Measurements from ENCODE around the gene IL17RE.

IL17RE gene

DNA sequence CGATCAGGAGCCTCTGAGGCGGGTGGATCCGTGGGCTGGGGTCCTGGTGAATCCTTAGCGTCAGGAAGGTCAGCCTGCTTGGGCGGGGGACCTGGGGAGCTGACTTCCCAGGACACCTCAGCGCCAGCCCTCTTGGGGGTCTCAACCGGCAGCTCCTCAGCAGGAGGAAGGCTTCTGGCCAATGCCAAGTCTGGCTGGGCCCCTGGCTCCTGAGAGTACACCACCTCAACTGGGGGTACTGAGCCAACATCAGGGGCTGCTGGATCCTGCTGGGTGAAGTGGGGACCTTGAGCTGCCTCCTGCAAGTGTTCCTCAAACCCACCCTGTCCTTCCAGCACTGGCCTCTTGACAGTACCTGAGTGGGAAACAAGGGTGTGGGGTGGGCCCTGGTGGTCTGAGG lies 46.5 kb downstream of the IL17RE start:
- Histone ChIP-seq H2AFZ (ENCODE audit: low read depth, low read length) (no peak overlapping the region), H3K4me2 (ENCODE audit: low read length) (no peak overlapping the region), H3K36me3 (replicated peaks; ENCODE audit: low read depth, low read length) (peaks cover 6% of the 10 kb centered on the region), H3K27me3 (ENCODE audit: low read depth, low read length) (no peaks in the 10 kb centered on the region), H3K4me1 (ENCODE audit: low read length) (peaks cover 12% of the 10 kb centered on the region), H3K27ac (ENCODE audit: low read length) (no peak overlapping the region), H3K9me3 (ENCODE audit: insufficient read depth, low read length) (no peaks in the 10 kb centered on the region), H3K79me2 (ENCODE audit: low read length) (no peaks in the 10 kb centered on the region), H4K20me1 (ENCODE audit: insufficient read depth, low read length) (no peaks in the 10 kb centered on the region), H3K9ac (ENCODE audit: low read length) (no peak overlapping the region), H3K4me3 (ENCODE audit: low read length) (no peak overlapping the region)
- no peak for TF ChIP-seq EZH2phosphoT487 (IDR thresholded peaks at IDR 0.05; ENCODE audit: low read depth)
- TF ChIP-seq, protein P1, sequence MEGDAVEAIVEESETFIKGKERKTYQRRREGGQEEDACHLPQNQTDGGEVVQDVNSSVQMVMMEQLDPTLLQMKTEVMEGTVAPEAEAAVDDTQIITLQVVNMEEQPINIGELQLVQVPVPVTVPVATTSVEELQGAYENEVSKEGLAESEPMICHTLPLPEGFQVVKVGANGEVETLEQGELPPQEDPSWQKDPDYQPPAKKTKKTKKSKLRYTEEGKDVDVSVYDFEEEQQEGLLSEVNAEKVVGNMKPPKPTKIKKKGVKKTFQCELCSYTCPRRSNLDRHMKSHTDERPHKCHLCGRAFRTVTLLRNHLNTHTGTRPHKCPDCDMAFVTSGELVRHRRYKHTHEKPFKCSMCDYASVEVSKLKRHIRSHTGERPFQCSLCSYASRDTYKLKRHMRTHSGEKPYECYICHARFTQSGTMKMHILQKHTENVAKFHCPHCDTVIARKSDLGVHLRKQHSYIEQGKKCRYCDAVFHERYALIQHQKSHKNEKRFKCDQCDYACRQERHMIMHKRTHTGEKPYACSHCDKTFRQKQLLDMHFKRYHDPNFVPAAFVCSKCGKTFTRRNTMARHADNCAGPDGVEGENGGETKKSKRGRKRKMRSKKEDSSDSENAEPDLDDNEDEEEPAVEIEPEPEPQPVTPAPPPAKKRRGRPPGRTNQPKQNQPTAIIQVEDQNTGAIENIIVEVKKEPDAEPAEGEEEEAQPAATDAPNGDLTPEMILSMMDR (IDR thresholded peaks at IDR 0.05; ENCODE audit: low read depth, low read length): no peak

DNA sequence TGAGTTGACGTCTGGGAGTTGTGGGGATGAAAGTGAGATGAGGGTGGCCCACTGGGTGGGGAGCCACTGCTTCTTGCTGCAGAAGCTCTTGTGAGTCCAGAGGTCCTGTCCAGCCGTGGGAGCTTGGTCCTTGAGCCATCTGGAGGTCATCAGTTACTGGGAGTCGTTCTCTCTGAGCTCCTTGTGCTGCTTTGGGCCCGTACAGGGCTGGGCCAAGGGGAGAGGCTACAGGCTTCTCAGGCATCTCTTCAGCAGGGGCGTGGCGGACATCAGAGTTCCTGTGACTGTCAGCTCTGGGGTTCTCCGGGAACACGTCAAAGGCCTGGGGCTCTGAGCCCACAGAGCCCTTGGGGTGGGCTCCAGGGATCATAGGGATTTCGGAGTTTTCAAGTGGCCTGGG lies 47.0 kb downstream of the IL17RE start:
- H3K36me3 ChIP-seq (replicated peaks; ENCODE audit: low read depth, low read length): peaks cover 6% of the 10 kb centered on the region
- H3K4me1 ChIP-seq (ENCODE audit: low read length): peaks cover 12% of the 10 kb centered on the region
- TF ChIP-seq, protein P1 (IDR thresholded peaks at IDR 0.05; ENCODE audit: low read depth, low read length): no peak
- no peak for TF ChIP-seq EZH2phosphoT487 (IDR thresholded peaks at IDR 0.05; ENCODE audit: low read depth)
- no peak overlapping the region for H3K9ac ChIP-seq (ENCODE audit: low read length)
- no peaks in the 10 kb centered on the region for H3K27me3 ChIP-seq (ENCODE audit: low read depth, low read length)
- no peaks in the 10 kb centered on the region for H4K20me1 ChIP-seq (ENCODE audit: insufficient read depth, low read length)
- H2AFZ ChIP-seq (ENCODE audit: low read depth, low read length): no peak overlapping the region
- H3K79me2 ChIP-seq (ENCODE audit: low read length): no peaks in the 10 kb centered on the region
- no peak overlapping the region for H3K4me3 ChIP-seq (ENCODE audit: low read length)
- no peak overlapping the region for H3K27ac ChIP-seq (ENCODE audit: low read length)
- no peak overlapping the region for H3K4me2 ChIP-seq (ENCODE audit: low read length)
- H3K9me3 ChIP-seq (ENCODE audit: insufficient read depth, low read length): no peaks in the 10 kb centered on the region

DNA sequence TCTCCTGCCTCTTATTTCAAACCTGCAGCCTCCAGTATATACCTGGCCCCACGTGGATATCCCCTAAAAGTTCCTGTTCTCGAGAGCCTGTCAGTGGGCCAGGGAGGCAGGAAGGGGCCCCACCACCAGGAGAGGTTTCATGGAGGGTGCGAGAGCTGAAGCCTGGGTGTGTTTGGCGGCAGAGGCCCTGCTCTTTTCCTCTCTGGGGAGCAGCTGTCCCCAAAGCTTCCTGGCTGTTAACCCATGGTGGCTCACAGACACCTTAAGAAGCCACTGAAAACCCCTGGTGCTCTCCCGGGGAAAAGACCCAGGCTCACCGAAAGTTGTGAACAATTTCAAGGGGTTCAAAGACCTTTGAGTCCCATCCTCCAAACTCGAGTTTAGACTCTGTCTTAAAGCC lies 48.5 kb downstream of the IL17RE start:
- H3K79me2 ChIP-seq (ENCODE audit: low read length): no peaks in the 10 kb centered on the region
- H3K4me1 ChIP-seq (ENCODE audit: low read length): peaks cover 12% of the 10 kb centered on the region
- no peaks in the 10 kb centered on the region for H3K9me3 ChIP-seq (ENCODE audit: insufficient read depth, low read length)
- no peaks in the 10 kb centered on the region for H3K27me3 ChIP-seq (ENCODE audit: low read depth, low read length)
- no peak overlapping the region for H2AFZ ChIP-seq (ENCODE audit: low read depth, low read length)
- H3K4me2 ChIP-seq (ENCODE audit: low read length): peak overlapping the region; percentile 90
- no peaks in the 10 kb centered on the region for H4K20me1 ChIP-seq (ENCODE audit: insufficient read depth, low read length)
- TF ChIP-seq, protein P1 (IDR thresholded peaks at IDR 0.05; ENCODE audit: low read depth, low read length): no peak
- TF ChIP-seq EZH2phosphoT487 (IDR thresholded peaks at IDR 0.05; ENCODE audit: low read depth): no peak
- H3K4me3 ChIP-seq (ENCODE audit: low read length): peak overlapping the region; percentile 87
- H3K9ac ChIP-seq (ENCODE audit: low read length): peak overlapping the region; percentile 62; the same call in 1 of the 2 replicates
- peak overlapping the region; percentile 44 for H3K27ac ChIP-seq (ENCODE audit: low read length)
- H3K36me3 ChIP-seq (replicated peaks; ENCODE audit: low read depth, low read length): peaks cover 6% of the 10 kb centered on the region

DNA sequence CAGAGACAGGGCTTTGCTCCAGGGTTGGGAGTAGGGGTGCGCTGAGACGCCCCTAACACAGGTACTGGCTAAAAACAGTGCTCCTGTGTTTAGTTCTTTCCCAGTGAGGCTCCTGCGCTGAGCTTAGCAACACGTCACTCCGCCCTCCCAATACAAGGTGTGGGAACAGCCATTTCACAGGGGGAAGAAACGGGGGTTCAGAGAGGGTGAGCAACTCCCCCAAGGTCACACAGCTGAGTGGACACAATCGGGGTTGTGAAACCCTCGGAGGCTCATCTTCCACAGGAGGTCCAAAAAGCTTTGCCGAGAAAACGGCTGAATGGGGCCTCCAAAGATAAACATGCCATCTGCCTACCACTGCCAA lies 48.9 kb downstream of the IL17RE start:
- H3K4me3 ChIP-seq (ENCODE audit: low read length): peak overlapping the region; percentile 87
- H3K4me1 ChIP-seq (ENCODE audit: low read length): peaks cover 12% of the 10 kb centered on the region
- peak overlapping the region; percentile 62 for H3K9ac ChIP-seq (ENCODE audit: low read length)
- H3K27ac ChIP-seq (ENCODE audit: low read length): peak overlapping the region; percentile 44
- peaks cover 6% of the 10 kb centered on the region for H3K36me3 ChIP-seq (replicated peaks; ENCODE audit: low read depth, low read length)
- H2AFZ ChIP-seq (ENCODE audit: low read depth, low read length): peak overlapping the region; percentile 61; the same call in 1 of the 2 replicates
- no peaks in the 10 kb centered on the region for H3K27me3 ChIP-seq (ENCODE audit: low read depth, low read length)
- peak overlapping the region; percentile 90 for H3K4me2 ChIP-seq (ENCODE audit: low read length)
- TF ChIP-seq, protein P1 (IDR thresholded peaks at IDR 0.05; ENCODE audit: low read depth, low read length): no peak
- no peak for TF ChIP-seq EZH2phosphoT487 (IDR thresholded peaks at IDR 0.05; ENCODE audit: low read depth)
- H3K9me3 ChIP-seq (ENCODE audit: insufficient read depth, low read length): no peaks in the 10 kb centered on the region
- H3K79me2 ChIP-seq (ENCODE audit: low read length): no peaks in the 10 kb centered on the region
- H4K20me1 ChIP-seq (ENCODE audit: insufficient read depth, low read length): no peaks in the 10 kb centered on the region

Measured in OCI-LY3 (cell line).